Heart right ventricle (tissue), 16 donors: ENCODE results near the gene CDC42SE2. TPM values are rescaled to one million over a fixed set of nuclear protein-coding genes. Genes with fewer than 3 reads are reported as not detected.
A peak's percentile ranks its signal among the peaks of the same experiment; 100 is the strongest.
"Not testable (repeated sequence)": the region's sequence is repeated elsewhere in the genome, so short reads cannot be mapped to it uniquely, and the experiment has no call there.

Experiments
- ATAC-seq, 8 donors: fragments of 200-7000 bp; cut with Tn5 transposase; one replicate each; pipeline ENCODE4 v1.9.1; 2020; ENCODE audit warnings: mild to moderate bottlenecking in 8 of 8, moderate library complexity in 8 of 8, moderate number of reproducible peaks in 1 of 8
- DNase-seq, 2 donors: peaks; one replicate each; pipeline ENCODE4 v3.0.0-alpha.2; 2020
- H3K27ac ChIP-seq, 10 donors: fragments of 200-600 bp; sonication (generic) in 2 of 10; one replicate each; pipeline versions ENCODE4 v1.5.0 to v1.8.0; 2020 to 2022; ENCODE audit warnings: mild to moderate bottlenecking in 3 of 10
- H3K27me3 ChIP-seq, 7 donors: fragments of 200-600 bp; one replicate each; pipeline ENCODE4 v1.8.0; 2021 to 2022; ENCODE audit warnings: mild to moderate bottlenecking in 2 of 7
- H3K36me3 ChIP-seq, 9 donors: fragments of 200-600 bp; sonication (generic) in 1 of 9; one replicate each; pipeline versions ENCODE4 v1.5.0 to v1.8.0; 2020 to 2022; ENCODE audit warnings: mild to moderate bottlenecking in 2 of 9
- H3K4me1 ChIP-seq, 9 donors: fragments of 200-600 bp; sonication (generic) in 1 of 9; one replicate each; pipeline versions ENCODE4 v1.5.0 to v1.8.0; 2020 to 2022; ENCODE audit warnings: mild to moderate bottlenecking in 4 of 9
- H3K4me3 ChIP-seq, 10 donors: fragments of 200-600 bp; sonication (generic) in 2 of 10; one replicate each; pipeline versions ENCODE4 v1.5.0 to v1.8.0; 2020 to 2022; ENCODE audit warnings: mild to moderate bottlenecking in 7 of 10, moderate library complexity in 2 of 10
- H3K9me3 ChIP-seq, 11 donors: fragments of 200-600 bp in 10 of 11; sonication (generic) in 2 of 11; one replicate each; pipeline versions ENCODE4 v1.5.0 to v1.8.0; 2013 to 2022; ENCODE audit warnings: mild to moderate bottlenecking in 2 of 11, control low read depth in 1 of 11, moderate library complexity in 1 of 11
- WGBS, 2 donors: extraction: QIAGEN DNeasy Blood & Tissue Kit; methylation state at CpG; one replicate each; pipeline ENCODE4 v1.1.7; 2013; ENCODE audit warnings: inconsistent platforms in 1 of 2; 5-methylcytosine and 5-hydroxymethylcytosine counted together
- intact Hi-C, 10 donors: fragments of 100-400 bp; cut with DNase I; formaldehyde crosslinking; loops; one replicate each; pipeline versions ENCODE4 v1.11.1 to v1.14.2; 2022
- polyA plus RNA-seq, 2 donors: library from polyadenylated mRNA; stranded (reverse); fragments of 200-250 nt; gene quantifications; one replicate each; pipeline ENCODE4 v1.2.3, GENCODE V29; 2013
- total RNA-seq, 10 donors: library from RNA; stranded (reverse); fragmentation: NEBNext Ultra II Directional in 3 of 10; extraction: Animal tissue kit (Norgen Biotek cat#: 25700) in 3 of 10; gene quantifications; one replicate each; pipeline versions ENCODE4 v1.2.1 to v1.2.4, GENCODE V29; 2021 to 2023
- TF ChIP-seq, protein P1 (sequence below), 9 donors: fragments of 200-600 bp; sonication (generic) in 2 of 9; IDR thresholded peaks; one replicate each; pipeline versions ENCODE4 v1.5.0 to v1.8.0; 2021 to 2022; ENCODE audit warnings: antibody characterized with exemption in 9 of 9, mild to moderate bottlenecking in 5 of 9, moderate library complexity in 1 of 9
- donor health status: Arrhythmogenic right ventricular cardiomyopathy.
- donor health status: ischemic (EF 13 %, LVEDD 7.1; RV severe dilation, severe dysfunction).
- donor health status: healthy with polysubstance abuse.
- donor health status: DM: no; HTN: yes; CAD: no.
- donor health status: DM: no; HTN: no; CAD: no.
- donor health status: ischemic (EF 25% LVEDD 6.9; RV normal size, moderate dysfunction).
- donor health status: ischemic (EF 25% LVEDD 5.7; RV mildly dilated, moderate dysfunction).
- donor health status: healthy.
- donor health status: DM: yes; HTN: yes; CAD: no.
- donor health status: Ischemic cardiomyopathy.
- donor health status: ischemic (EF 35%, LVEDD 5.7; RV mildly dilated, moderate dysfunction).
- donor health status: nonischemic (EF 11% LVEDD 7.7; RV severe dilation, severe dysfunction).
- donor health status: DM: yes; HTN: yes; CAD: no.
- donor health status: PGD.
- donor health status: ischemic (EF 29% LVEDD 5.4; RV normal size, mild dysfunction).
- donor health status: nonischemic (EF 23%, LVEDD 6.1; RV moderate dilation, normal function).

The CDC42SE2 gene
- total and polyA plus RNA-seq, 12 donors, result 5.4 to 25.8 (median 11.1) TPM

- Histone ChIP-seq H3K4me1 (peaks cover 0 to 81% (median 6%) of the 10 kb centered on the region in 9 donors), H3K36me3 (no peaks in the 10 kb centered on the region), H3K27ac (peak overlapping the region in 1 of 10 donors; percentile 29), H3K9me3 (no peaks in the 10 kb centered on the region), H3K27me3 (no peaks in the 10 kb centered on the region), H3K4me3 (no peak overlapping the region)
- TF ChIP-seq, protein P1, sequence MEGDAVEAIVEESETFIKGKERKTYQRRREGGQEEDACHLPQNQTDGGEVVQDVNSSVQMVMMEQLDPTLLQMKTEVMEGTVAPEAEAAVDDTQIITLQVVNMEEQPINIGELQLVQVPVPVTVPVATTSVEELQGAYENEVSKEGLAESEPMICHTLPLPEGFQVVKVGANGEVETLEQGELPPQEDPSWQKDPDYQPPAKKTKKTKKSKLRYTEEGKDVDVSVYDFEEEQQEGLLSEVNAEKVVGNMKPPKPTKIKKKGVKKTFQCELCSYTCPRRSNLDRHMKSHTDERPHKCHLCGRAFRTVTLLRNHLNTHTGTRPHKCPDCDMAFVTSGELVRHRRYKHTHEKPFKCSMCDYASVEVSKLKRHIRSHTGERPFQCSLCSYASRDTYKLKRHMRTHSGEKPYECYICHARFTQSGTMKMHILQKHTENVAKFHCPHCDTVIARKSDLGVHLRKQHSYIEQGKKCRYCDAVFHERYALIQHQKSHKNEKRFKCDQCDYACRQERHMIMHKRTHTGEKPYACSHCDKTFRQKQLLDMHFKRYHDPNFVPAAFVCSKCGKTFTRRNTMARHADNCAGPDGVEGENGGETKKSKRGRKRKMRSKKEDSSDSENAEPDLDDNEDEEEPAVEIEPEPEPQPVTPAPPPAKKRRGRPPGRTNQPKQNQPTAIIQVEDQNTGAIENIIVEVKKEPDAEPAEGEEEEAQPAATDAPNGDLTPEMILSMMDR (IDR thresholded peaks at IDR 0.05), result no peak
- intact Hi-C loops, result loop anchor here in 2 of 10 donors (10.0 kb wide), 2 partner anchors 97 to 127 kb away; no protein-coding TSS in a partner anchor
- no peak for ATAC-seq
- 96% methylated on average over 5 of the region's 5 CpGs for WGBS, 2 donors
- no peak for DNase-seq
These were observed 14.3 kb downstream of the CDC42SE2 start for GRCh38 chr5:131277875-131278740.

DNA sequence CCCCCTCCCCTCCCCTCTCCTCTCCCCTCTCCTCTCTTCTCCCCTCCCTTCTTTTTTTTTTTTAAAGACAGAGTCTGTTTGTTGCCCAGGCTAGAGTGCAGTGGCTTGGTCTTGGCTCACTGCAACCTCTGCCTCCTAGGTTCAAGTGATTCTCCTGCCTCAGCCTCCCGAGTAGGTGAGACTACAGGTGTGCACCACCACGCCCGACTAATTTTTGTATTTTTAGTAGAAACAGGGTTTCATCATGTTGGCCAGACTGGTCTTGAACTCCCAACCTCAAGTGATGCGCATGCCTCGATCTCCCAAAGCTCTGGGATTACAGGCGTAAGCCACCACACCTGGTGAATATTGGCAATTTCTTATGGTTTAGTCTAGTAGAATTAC lies 14.9 kb downstream of the CDC42SE2 start:
- H3K9me3 ChIP-seq, DNase-seq, H3K4me3 ChIP-seq, H3K36me3 ChIP-seq, H3K27me3 ChIP-seq, ATAC-seq: not testable (repeated sequence)
- Histone ChIP-seq H3K27ac (peak overlapping the region in 1 of 10 donors; percentile 80), H3K4me1 (peaks cover 0 to 82% (median 6%) of the 10 kb centered on the region in 9 donors)
- WGBS, 2 donors, result 80 to 96% methylated on average over 6 of the region's 6 CpGs
- intact Hi-C loops, result loop anchor here in 2 of 10 donors (10.0 kb wide), 2 partner anchors 96 to 126 kb away; no protein-coding TSS in a partner anchor

GRCh38 chr5:131279204-131279603 lies 15.4 kb downstream of the CDC42SE2 start:
- no peaks in the 10 kb centered on the region for H3K9me3 ChIP-seq
- WGBS, 2 donors, result 91 to 97% methylated on average over 1 of the region's 1 CpG
- DNase-seq (no peak), ATAC-seq (no peak)
- H3K27me3 ChIP-seq, result no peaks in the 10 kb centered on the region
- H3K27ac ChIP-seq, result peak overlapping the region in 1 of 10 donors; percentile 80
- intact Hi-C loops, result loop anchor here in 2 of 10 donors (10.0 kb wide), 2 partner anchors 96 to 126 kb away; no protein-coding TSS in a partner anchor
- H3K4me1 ChIP-seq, result peaks cover 0 to 80% (median 6%) of the 10 kb centered on the region in 9 donors
- H3K36me3 ChIP-seq, result peaks cover 0 to 1% (median 0%) of the 10 kb centered on the region in 9 donors
- TF ChIP-seq, protein P1 (IDR thresholded peaks at IDR 0.05), result no peak
- H3K4me3 ChIP-seq, result no peak overlapping the region

GRCh38 chr5:131280417-131280816 lies 16.6 kb downstream of the CDC42SE2 start:
- Histone ChIP-seq H3K36me3 (peaks cover 0 to 6% (median 0%) of the 10 kb centered on the region in 9 donors), H3K9me3 (no peaks in the 10 kb centered on the region), H3K27me3 (no peaks in the 10 kb centered on the region), H3K4me3 (peak overlapping the region in 1 of 10 donors; percentile 15), H3K4me1 (peaks cover 0 to 80% (median 6%) of the 10 kb centered on the region in 9 donors), H3K27ac (peak overlapping the region in 1 of 10 donors; percentile 80)
- TF ChIP-seq, protein P1 (IDR thresholded peaks at IDR 0.05), result no peak
- ATAC-seq (no peak), DNase-seq (no peak)
- intact Hi-C loops, result no loop called here
- WGBS, 2 donors, result 69 to 76% methylated on average over 3 of the region's 3 CpGs
